HG02852 (cell line): ENCODE results near the gene ODF2.
A peak's percentile ranks its signal among the peaks of the same experiment; 100 is the strongest.
"Not testable (repeated sequence)": the region's sequence is repeated elsewhere in the genome, so short reads cannot be mapped to it uniquely, and the experiment has no call there.

Experiments used
- ATAC-seq: cut with Tn5 transposase; IDR thresholded peaks from one replicate; pipeline ENCODE4 v1.9.1; 2021; ENCODE audit warnings: mild to moderate bottlenecking, moderate library complexity; ENCODE audit not compliant: unreplicated experiment

Gene ODF2

DNA sequence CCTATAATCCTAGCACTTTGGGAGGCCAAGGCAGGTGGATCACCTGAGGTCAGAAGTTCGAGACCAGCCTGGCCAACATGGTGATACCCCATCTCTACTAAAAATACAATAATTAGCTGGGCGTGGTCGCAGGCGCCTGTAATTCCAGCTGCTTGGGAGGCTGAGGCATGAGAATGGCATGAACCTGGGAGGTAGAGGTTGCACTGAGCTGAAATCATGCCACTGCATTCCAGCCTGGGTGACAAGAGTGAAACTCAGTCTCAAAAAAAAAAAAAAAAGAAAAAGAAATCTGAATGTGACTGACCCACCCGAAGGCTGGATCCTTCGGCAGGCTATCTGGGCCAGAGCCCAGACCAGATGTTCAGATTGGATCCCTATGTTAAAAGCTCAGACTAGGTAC is 32.5 kb upstream of the ODF2 start:
- ATAC-seq = not testable (repeated sequence)

DNA sequence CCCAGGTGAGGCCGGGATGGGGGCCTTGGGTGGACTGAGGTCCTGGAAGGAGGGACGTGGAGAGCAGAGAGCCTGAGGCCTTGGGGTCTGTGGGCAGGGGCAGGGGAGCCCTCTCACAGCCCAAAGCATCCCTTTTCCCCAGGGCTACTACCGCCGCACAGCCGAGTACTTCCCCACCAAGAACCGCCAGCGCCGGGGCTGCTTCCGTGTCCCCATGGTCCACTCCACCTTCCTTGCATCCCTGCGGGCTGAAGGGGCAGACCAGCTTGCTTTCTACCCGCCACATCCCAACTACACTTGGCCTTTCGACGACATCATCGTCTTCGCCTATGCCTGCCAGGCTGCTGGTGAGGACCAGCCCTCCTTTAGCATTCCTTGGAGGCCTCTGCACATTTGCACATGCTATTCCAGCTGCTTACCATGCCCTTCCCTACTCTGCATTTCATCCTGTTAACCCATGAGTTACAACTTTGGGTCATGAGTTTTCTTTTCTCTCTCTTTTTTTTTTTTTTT is 31.5 kb upstream of the ODF2 start:
- no peak for ATAC-seq

DNA sequence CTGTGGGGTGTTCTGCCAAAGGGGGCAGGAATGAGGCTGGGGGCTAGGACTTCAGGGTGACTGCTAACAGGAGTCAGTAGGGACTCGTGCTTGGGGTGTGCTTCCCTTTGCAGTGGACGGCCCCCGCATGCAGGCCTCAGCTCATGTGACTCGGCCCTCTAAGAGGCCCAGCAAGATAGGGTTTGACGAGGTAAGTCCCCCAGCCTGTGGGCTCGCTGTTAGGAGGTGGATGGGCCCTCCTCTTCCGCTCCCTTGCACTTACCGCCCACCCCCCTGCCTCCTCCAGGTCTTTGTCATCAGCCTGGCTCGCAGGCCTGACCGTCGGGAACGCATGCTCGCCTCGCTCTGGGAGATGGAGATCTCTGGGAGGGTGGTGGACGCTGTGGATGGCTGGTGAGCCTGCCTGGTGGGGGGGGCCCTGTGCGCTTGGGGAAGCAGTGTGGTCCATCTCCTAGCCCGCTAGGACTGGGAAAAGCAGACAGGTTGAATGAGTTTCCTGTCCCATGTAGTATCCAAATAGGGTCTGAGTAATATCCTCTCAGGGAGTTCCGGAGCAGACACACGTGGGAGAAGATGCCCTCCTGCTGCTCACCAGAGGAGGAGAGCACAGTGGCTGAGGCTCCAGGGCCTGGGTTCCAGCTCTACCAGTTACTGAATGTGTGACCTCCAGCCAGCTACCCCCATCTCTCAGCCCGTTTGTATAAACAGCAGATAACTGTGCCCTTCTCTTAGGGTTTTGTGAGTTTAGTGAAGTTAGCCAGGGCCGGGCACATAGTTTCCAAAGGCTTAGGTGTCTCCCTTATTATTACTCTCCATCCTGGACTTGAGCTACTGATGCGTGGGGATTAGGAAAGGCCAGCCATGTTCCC is 26.9 kb upstream of the ODF2 start:
- ATAC-seq = no peak

DNA sequence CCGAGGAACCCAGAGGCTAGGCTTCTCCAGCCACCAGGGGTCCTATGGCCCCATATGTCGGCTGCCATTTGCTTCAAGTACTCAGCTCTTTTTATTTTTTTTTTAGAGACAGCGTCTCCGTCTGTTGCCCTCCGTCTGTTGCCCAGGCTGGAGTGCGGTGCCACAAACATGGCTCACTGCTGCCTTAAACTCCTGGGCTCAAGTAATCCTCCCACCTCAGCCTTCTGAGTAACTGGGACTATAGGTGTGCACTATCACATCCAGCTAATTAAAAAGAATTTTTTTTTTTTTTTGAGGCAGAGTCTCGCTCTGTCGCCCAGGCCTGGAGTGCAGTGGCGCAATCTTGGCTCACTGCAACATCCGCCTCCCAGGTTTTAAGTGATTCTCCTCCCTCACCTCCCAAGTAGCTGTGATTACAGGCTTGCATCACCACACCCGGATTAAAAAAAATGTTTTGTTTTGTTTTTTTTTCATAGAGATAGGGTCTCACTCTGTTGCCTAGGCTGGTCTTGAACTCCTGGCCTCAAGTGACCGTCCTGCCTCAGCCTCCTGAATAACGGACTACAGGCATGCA is 26.2 kb upstream of the ODF2 start:
- ATAC-seq = no peak

DNA sequence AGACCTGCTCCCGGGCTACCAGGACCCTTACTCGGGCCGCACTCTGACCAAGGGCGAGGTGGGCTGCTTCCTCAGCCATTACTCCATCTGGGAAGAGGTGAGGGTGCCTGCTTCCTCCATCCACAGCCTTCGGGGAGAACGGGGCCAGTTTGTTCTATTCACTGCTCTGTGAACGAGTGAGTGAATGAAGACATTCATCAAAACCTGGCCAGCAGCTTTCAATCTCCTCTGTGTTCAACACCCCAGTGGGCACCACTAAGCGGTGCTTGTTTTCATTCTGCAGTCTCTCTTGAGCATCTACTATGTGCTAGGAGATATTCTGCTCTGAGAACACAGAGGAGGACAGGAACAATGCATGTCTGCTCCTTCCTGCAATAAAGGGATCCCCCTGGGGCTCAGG is 24.6 kb upstream of the ODF2 start:
- ATAC-seq = no peak

DNA sequence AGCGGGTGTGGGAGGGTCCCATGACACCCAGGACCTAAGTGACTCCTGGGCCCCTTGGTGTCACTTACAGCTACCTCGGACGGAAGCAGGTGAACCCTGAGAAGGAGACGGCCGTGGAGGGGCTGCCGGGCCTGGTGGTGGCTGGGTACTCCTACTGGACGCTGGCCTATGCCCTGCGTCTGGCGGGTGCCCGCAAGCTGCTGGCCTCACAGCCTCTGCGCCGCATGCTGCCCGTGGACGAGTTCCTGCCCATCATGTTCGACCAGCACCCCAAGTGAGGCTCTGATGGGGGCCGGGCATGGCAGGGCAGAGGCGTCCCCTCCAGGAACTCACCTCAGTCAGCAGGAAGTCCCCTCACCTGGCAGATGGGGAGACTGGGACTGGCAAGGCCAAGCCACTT is 21.5 kb upstream of the ODF2 start:
- ATAC-seq = no peak

DNA sequence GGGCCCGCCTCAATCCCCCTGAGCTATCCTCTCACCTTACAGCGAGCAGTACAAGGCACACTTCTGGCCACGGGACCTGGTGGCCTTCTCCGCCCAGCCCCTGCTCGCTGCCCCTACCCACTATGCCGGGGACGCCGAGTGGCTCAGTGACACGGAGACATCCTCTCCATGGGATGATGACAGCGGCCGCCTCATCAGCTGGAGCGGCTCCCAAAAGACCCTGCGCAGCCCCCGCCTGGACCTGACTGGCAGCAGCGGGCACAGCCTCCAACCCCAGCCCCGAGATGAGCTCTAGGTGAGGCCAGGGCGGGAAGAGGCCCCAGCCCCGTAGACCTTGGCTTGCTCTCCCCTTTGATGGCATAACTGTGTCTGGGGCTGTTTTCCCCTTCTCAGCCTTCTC is 20.2 kb upstream of the ODF2 start:
- no peak for ATAC-seq

DNA sequence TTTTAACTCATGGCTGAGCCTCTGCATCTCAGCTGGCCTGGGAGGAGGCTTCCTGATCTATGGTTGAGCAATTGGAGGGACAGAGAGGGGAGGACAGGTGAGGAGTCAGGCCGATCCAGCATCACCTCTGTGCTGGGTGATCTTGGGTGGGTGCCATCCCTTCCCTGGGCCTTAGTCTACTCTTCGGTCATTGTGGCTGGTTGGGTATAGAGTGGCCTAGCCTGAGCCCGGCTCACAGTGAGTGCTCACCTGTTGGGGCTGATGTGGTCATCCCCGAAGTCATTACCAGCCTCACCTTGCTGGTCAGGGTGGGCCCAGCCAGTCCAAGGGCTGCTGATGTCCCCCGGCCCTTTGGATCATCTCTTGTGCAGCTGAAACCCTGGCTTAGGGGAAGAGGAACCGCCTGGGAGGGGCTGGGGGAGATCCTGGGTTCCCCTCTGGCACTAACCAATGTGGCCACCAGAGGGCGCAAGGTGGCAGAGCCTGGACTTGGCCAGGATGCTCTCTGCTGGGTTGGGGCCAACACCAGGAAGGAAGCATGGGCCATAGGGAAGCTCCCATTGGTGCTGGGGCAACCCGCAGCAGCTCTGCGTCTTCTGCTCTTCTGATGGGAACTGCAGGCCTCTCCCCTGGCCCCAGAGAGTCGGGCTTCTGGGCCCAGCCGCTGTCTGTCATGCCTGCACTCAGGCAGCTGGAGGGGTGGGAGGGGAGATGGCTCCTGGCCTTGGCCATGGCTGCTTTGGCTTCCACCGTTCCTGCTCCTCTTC is 17.3 kb upstream of the ODF2 start:
- ATAC-seq = no peak

DNA sequence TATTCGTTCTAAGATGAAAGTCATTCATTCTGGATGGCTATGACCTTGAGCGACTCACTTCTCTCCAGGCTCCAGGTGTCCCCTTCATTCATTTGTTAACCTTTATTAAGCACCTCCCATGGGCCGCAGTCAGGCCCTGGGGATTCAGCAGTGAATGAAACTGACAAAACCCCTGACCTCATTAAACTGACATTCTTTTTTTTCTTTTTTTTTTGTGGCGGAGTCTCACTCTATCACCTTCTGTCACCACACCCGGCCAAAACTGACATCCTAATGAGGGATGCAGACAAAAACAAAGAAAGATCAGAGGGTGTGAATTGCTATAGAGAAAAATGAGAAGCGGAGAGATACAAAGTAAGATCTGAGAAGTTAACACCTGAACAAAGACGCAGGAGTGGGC is 16.5 kb upstream of the ODF2 start:
- ATAC-seq = no peak

DNA sequence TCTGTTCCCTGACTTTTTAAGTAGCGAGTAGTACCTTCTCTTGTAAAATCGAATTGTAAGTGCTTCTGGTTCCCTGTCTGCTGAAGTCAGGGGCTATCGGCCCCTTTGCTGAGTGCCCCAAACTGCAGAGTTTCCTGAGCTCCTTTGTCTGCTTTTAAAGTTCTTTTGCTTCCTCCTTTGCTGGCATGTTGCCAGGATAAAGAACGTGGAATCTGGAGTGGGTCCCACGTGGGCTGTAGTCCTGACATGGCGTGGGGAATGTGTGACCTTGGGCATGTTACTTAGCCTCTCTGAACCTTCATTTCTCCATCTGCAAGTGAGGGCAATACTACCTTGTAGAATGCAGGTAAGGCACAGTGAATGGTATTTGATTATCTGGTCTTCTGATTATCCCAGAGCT is 13.7 kb upstream of the ODF2 start:
- no peak for ATAC-seq

DNA sequence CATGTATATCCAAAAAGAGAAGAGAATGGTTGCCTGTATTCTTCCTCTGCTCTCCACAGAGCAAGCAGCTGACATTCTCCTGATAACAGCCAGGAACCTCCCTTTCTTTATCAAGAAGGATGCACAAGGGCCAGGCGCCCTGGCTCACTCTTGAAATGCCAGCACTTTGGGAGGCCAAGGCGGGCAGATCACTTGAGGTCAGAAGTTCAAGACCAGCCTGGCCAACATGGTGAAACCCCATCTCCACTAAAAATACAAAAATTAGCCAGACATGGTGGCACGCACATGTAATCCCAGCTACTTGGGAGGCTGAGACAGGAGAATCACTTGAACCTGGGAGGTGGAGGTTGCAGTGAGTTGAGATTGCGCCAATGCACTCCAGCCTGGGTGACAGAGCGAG is 9.3 kb upstream of the ODF2 start:
- ATAC-seq = not testable (repeated sequence)

DNA sequence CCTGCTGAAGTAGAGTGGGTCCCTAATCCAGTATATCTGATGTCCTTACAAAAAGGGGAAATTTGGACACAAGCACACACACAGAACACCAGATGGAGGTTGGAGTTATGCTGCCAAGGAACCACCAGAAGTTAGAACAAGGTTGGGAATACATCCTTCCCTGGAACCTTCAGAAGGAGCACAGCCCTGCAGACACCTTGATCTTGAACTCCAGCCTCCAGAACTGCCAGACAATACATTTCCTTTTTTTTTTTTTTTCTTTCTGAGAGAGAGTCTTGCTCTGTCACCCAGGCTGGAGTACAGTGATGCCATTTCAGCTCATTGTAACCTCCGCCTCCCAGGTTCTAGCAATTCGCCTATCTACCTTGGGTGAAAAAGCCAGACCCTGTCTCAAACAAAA is 7.1 kb upstream of the ODF2 start:
- no peak for ATAC-seq

DNA sequence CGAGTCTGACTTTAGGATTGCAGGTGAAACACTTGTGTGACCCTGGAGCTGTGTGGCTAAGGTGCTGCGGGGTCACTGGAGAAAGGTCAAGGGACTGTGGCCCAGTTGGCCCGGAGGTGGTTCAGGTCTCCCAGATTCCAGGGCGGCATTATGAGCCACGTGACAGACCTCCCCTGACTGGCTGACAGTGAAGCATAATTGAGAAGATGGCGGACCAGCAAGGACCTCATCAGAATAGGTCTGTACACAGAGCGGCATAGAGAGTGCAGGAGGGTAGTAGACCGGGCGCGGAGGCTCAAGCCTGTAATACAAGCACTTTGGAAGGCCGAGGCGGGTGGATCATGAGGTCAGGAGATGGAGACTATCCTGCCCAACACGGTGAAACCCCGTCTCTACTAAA is 815 bp upstream of the ODF2 start:
- ATAC-seq = no peak

DNA sequence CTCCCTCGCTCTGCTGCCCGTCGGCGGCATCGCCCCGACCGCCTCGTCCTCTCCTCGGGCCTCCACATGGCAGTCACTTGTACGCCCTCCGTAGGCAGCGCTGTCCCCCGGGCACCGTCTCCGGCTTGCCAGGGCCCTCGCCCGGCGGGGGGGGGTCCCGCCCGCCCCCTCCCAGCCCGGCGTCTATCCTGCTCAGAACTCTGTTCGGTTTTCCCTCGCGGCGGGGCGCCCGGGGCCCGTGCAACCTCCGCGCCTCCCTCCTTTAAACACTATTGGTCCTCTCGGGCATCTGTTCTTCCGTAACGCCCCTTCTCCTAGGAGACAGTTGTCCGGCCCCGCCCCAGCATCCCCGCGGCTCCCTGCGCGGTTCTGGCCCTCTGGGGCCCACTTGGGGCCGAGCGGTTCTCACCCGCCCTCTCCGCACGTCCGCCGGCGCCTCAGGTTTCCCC is 831 bp downstream of the ODF2 start:
- ATAC-seq = peak; percentile 56

DNA sequence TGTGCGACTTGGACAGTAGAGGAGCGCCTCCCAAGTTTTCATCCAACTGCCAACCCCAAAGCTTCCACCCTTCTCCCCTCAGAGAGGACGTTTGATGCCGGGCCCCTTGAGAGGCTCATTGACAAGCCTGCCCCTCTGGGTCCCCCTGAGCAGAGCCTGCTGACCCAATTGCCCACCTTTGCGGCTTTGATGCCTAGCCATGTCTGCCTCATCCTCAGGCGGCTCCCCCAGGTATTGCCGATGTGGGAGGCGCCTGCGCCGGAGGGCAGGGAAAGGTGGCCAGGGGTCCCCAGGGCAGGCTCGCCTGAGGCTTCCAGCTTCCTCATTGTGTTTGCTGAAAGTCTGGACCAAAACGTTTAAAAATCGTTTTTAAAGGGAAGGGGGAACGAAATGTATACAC is 1.4 kb downstream of the ODF2 start:
- ATAC-seq = no peak

DNA sequence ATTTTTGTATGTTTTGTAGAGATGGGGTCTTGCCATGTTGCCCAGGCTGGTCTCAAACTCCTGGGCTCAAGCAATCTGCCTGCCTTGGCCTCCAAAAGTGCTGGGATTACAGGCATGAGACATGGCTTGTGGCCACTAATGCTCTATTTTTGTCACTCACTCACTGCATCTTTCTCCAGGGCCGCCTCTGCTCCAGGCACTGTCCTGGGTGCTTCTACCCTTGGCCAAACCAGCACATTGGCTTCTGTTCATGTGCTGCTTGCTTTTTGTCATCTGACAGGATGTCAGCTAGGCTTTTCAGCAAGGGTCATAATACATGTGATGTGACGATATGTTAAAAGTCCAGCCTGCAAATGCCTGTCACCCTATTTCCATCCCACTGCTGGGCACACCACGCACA is 3.2 kb downstream of the ODF2 start:
- ATAC-seq = no peak

DNA sequence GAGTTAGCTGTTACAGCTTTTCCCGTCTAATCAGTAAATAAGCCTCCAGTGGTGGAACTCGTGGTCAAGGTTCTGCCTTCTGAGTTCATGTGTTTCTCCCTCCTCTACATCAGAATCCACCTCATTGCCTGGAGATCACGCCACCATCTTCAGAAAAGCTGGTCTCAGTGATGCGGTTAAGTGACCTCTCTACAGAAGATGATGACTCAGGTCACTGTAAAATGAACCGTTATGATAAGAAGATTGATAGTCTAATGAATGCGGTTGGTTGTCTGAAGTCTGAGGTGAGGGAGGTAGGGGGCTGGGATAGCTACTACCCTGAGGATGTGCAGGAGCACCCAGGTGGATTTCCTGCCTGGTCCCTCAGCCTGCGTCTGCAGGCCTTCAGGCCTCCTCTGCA is 13.3 kb downstream of the ODF2 start:
- no peak for ATAC-seq

DNA sequence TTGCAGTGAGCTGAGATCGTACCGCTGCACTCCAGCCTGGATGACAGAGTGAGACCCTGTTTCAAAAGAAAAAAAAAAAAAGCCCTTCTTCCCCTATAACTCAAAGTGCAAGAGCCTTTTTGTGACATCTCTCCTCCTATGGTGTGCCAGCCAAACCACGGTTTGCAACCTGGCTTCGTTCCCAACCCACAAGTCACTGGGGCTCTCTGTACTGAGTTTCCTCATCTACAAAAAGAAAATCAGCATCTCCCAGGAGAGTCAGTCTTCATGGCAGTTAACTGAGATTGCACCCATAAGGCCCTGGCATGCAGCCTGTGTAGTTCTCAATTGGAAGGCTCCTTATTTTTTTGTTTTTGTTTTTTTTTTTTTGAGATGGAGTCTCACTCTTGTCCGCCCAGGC is 14.8 kb downstream of the ODF2 start:
- ATAC-seq = no peak

DNA sequence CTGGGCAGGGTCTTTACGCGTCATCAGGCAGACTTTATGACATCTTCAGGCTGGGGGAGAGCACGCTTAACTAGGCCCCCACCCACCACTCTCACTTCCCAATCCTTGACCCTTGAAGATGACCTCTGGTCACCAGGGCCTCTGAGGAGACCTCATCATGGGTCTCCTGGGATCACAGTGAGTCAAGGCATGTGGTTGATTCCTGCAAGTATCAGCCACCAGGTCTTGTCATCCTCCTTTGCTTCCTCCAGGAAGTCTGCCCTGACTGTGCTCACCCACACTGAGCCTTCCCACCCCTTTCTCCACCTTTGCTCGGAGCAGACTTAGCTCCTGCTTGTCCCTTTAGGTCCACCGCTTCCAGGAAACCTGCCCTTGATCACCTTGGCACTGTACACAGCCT is 17.3 kb downstream of the ODF2 start:
- no peak for ATAC-seq

DNA sequence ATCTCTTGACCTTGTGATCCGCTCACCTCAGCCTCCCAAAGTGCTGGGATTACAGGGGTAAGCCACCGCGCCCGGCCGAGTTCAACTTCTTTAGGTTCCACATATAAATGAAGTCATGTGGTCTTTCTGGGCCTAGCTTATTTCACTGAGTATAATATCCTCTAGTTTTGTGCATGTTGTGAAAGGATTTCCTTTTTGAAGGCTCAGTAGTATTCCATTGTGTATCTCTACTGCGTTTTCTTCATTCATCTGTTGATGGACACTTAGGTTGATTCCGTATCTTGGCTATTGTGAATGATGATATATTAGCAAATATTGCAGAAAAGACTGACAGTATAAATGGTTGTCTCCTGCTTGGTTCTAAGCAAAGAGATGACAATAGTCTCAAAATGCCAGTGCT is 20.1 kb downstream of the ODF2 start:
- ATAC-seq = no peak

DNA sequence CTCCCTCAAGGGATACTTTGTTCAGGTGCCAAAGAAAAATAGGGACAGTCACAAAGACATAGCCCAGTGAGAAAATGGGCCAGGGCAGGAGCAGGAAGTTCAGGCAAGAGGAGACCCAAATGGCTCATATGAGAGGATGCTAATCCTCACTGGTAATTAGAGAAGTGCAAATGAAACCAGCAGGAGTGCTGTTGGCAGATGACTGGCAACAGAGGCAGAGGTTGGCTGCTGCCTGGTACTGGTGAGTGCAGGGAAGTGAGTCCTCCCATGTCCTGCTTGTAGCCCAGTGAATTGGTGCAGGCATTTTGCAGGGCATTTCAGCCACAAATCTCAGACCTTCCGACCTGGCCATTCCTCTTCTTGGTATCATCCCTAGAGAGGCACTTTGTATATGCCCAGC is 23.5 kb downstream of the ODF2 start:
- ATAC-seq = no peak

DNA sequence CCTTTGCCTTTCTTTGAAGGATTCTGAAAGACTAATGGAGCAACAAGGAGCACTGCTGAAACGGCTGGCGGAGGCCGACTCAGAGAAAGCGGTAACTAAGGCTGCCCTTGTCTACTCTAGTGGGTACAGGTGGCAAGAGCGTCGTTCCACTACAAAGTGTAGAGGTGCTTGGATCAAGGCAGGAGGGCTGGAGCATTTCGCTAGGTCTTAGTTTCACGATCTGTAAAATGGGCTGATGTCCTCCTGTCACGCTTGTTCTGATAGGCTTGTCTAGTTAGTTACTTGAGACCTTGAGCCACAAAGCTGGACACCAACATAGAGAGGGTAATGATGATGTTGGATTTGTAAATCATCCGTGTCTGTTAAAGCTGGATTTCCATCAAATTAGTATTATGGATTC is 25.8 kb downstream of the ODF2 start:
- ATAC-seq = no peak
